ENCODE measurements around the gene SCTR.

SCTR gene

DNA sequence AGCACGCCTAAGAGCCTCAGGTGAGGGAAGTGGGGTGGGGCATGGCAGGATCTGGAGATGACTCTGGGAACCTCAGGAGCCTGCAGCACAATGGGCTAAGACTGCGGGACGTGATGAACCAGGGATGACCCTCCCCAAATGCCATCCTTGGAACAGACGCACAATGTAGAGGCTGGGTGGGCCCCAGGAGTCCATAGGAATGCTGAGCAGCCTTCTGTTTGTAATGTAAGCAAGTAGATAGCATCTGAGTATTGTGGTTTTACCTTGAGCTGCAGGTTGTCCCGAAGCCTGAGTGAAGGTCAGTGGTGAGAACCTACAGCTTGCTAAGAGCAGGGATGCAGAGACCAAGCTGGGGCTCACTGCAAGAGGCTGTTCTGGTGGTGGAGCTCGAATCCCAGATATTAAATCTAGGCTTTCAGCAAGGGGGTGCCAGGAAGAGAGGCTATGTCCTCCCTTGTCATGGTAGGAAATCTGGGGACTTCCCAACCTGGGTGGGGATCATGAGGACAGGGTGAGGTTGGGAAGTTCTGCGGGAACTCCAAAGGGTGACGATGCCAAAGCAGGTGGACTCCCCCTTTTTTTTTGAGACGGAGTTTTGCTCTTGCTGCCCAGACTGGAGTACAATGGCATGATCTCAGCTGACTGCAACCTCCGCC lies 5.8 kb downstream of the SCTR start:
- TF ChIP-seq, protein P1, sequence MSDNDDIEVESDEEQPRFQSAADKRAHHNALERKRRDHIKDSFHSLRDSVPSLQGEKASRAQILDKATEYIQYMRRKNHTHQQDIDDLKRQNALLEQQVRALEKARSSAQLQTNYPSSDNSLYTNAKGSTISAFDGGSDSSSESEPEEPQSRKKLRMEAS (IDR thresholded peaks at IDR 0.05; ENCODE audit: low read depth, low read length), result no peak
- TF ChIP-seq, protein P2, sequence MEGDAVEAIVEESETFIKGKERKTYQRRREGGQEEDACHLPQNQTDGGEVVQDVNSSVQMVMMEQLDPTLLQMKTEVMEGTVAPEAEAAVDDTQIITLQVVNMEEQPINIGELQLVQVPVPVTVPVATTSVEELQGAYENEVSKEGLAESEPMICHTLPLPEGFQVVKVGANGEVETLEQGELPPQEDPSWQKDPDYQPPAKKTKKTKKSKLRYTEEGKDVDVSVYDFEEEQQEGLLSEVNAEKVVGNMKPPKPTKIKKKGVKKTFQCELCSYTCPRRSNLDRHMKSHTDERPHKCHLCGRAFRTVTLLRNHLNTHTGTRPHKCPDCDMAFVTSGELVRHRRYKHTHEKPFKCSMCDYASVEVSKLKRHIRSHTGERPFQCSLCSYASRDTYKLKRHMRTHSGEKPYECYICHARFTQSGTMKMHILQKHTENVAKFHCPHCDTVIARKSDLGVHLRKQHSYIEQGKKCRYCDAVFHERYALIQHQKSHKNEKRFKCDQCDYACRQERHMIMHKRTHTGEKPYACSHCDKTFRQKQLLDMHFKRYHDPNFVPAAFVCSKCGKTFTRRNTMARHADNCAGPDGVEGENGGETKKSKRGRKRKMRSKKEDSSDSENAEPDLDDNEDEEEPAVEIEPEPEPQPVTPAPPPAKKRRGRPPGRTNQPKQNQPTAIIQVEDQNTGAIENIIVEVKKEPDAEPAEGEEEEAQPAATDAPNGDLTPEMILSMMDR (IDR thresholded peaks at IDR 0.05; ENCODE audit: low read depth, low read length), result no peak
- TF ChIP-seq POLR2A (IDR thresholded peaks at IDR 0.05; ENCODE audit: extremely low read depth, insufficient read length) (no peak), MYC (IDR thresholded peaks at IDR 0.05; ENCODE audit: low read depth, low read length) (no peak)
- DNase-seq (ENCODE audit: low read depth), result no peak
- H3K4me3 ChIP-seq (ENCODE audit: low read depth, low read length), result no peak overlapping the region

DNA sequence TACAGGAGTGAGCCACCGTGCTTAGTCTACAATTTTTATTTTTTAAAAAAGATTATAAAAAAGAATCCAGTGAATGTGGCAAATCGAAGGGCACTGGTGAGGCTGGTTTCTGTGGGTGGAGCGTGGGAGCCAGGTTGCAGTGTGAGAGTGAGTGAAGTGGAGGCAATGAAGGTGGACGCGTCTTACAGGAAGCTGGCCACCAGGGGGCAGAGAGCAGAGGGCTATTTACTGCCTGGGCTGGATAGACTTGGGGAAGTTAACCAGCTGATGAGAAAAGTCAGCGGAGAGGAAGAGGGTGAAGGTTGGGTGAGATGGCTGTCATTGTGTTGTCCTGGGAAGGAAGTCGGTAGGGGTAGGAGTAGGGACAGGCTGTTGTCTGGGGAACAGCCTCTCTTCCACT lies 6.8 kb downstream of the SCTR start:
- DNase-seq (ENCODE audit: low read depth), result peak; percentile 77
- TF ChIP-seq, protein P1 (IDR thresholded peaks at IDR 0.05; ENCODE audit: low read depth, low read length), result no peak
- TF ChIP-seq MYC (IDR thresholded peaks at IDR 0.05; ENCODE audit: low read depth, low read length), result 0 out of 2 replicates have a peak, but pooled peaks have one; percentile 13
- TF ChIP-seq POLR2A (IDR thresholded peaks at IDR 0.05; ENCODE audit: extremely low read depth, insufficient read length), result no peak
- TF ChIP-seq, protein P2 (IDR thresholded peaks at IDR 0.05; ENCODE audit: low read depth, low read length), result peak; percentile 93
- no peak overlapping the region for H3K4me3 ChIP-seq (ENCODE audit: low read depth, low read length)

DNA sequence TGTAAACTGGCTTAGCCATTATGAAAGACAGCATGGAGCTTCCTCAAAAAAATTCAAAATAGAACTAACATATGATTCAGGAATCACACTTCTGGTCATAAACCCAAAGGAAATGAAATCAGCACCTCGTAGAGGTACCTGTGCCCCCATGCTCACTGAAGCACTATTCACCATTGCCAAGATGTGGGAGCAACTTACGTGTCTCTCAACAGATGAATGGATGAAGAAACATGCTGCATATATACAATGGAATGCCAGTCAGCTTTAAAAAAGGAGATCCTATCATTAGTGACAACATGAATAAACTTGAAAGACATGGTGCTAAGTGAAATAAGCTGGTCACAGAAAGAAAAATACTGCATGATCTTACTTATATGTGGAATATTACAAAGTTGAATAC lies 8.2 kb downstream of the SCTR start:
- no peak for DNase-seq (ENCODE audit: low read depth)
- TF ChIP-seq POLR2A (IDR thresholded peaks at IDR 0.05; ENCODE audit: extremely low read depth, insufficient read length) (no peak), MYC (IDR thresholded peaks at IDR 0.05; ENCODE audit: low read depth, low read length) (no peak)
- TF ChIP-seq, protein P1 (IDR thresholded peaks at IDR 0.05; ENCODE audit: low read depth, low read length), result no peak
- TF ChIP-seq, protein P2 (IDR thresholded peaks at IDR 0.05; ENCODE audit: low read depth, low read length), result no peak
- no peak overlapping the region for H3K4me3 ChIP-seq (ENCODE audit: low read depth, low read length)

DNA sequence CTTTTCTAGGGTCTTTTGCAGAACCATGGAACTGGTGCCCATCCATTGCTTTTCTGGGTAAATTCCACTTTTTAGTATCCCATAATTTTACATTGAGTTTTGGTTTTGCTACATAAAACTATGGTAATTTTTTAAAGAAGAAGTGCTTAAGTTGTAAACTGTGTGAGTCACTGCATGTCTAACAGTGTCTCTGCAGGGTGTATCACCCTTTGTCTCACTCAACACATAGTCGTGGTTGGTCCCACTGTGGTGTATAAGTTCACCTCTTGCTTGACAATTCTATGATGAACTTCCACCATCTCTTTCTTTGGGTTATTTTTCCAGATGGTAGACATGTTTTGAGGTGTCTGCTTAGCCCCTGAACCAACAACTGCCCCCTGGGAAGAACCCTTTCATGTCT lies 10.5 kb downstream of the SCTR start:
- no peak for DNase-seq (ENCODE audit: low read depth)
- no peak overlapping the region for H3K4me3 ChIP-seq (ENCODE audit: low read depth, low read length)
- no peak for TF ChIP-seq MYC (IDR thresholded peaks at IDR 0.05; ENCODE audit: low read depth, low read length)
- TF ChIP-seq POLR2A (IDR thresholded peaks at IDR 0.05; ENCODE audit: extremely low read depth, insufficient read length), result no peak
- TF ChIP-seq, protein P2 (IDR thresholded peaks at IDR 0.05; ENCODE audit: low read depth, low read length), result no peak
- TF ChIP-seq, protein P1 (IDR thresholded peaks at IDR 0.05; ENCODE audit: low read depth, low read length), result no peak

DNA sequence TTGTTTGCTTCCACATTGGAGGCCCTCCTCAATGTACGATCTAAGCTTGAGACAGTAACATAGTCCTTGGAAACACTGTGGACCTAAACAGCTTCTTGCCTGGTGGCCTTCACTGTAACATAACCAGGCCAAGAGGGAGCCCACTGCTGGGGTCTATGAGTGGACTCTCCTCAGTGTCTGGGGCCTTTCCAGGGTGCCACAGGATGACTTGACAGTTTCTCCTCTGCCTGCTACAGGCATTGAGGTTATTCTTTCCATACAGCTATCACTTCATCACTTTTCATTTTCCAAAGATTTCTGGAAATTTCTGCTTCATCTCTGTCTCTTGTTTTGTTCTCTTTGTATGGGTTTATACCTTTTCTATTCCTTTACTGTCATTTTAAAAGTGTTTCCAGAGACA lies 11.3 kb downstream of the SCTR start:
- H3K4me3 ChIP-seq (ENCODE audit: low read depth, low read length), result no peak overlapping the region
- TF ChIP-seq MYC (IDR thresholded peaks at IDR 0.05; ENCODE audit: low read depth, low read length) (no peak), POLR2A (IDR thresholded peaks at IDR 0.05; ENCODE audit: extremely low read depth, insufficient read length) (no peak)
- TF ChIP-seq, protein P1 (IDR thresholded peaks at IDR 0.05; ENCODE audit: low read depth, low read length), result no peak
- TF ChIP-seq, protein P2 (IDR thresholded peaks at IDR 0.05; ENCODE audit: low read depth, low read length), result no peak
- no peak for DNase-seq (ENCODE audit: low read depth)
